K562 (cell line): ENCODE data around the gene TJP3.

Experiments
- CTCF ChIP-seq, 3 experiments: IDR thresholded peaks in 2 of 3; conservative IDR thresholded peaks in 1 of 3; 2 replicates each; pipeline ENCODE4 v1.5.1; 2011 to 2012; ENCODE audit warnings: low read length in 3 of 3, mild to moderate bottlenecking in 3 of 3, control low read depth in 2 of 3, improper control_type of control experiment in 1 of 3, inconsistent platforms in 1 of 3, low read depth in 1 of 3, mixed read lengths in 1 of 3, moderate library complexity in 1 of 3; ENCODE audit not compliant: insufficient read depth in 2 of 3
- ELF4 ChIP-seq: fragments of 450-650 bp; formaldehyde crosslinking; IDR thresholded peaks from 2 replicates; pipeline ENCODE4 v1.4.0; 2022; ENCODE audit warnings: missing genetic modification characterization
- EZH2 ChIP-seq: IDR thresholded peaks from 2 replicates; pipeline ENCODE4 v1.6.1; 2012; ENCODE audit warnings: low read depth, mild to moderate bottlenecking, inconsistent platforms, low read length, borderline replicate concordance
- RFX1 ChIP-seq: fragments of 450-650 bp; IDR thresholded peaks from 2 replicates; pipeline ENCODE4 v1.6.1; 2016; ENCODE audit warnings: mild to moderate bottlenecking, moderate library complexity
- SAP30 ChIP-seq: fragments of 200-600 bp; sonication (generic); IDR thresholded peaks from 2 replicates; pipeline ENCODE4 v1.6.1; 2012; ENCODE audit warnings: borderline replicate concordance, low read depth, mild to moderate bottlenecking, moderate library complexity, low read length, control low read depth, inconsistent platforms; ENCODE audit not compliant: insufficient read depth, poor library complexity, severe bottlenecking
- TCF7L2 ChIP-seq: fragments of 150-350 bp; IDR thresholded peaks from 2 replicates; pipeline ENCODE4 v1.6.1; 2016; ENCODE audit warnings: low read depth, mild to moderate bottlenecking, low read length, moderate library complexity
- ZBTB33 ChIP-seq: sonication (generic); formaldehyde crosslinking; IDR thresholded peaks from 2 replicates; pipeline ENCODE4 v1.8.1; 2023; ENCODE audit warnings: mild to moderate bottlenecking, missing genetic modification reagents
- ZNF717 ChIP-seq: fragments of 250-450 bp; sonication (Bioruptor Pico); IDR thresholded peaks from 2 replicates; pipeline ENCODE4 v1.5.0; 2021

- TF ChIP-seq ZBTB33 (CRISPR knock-in tag) (no peak), RFX1 (no peak), ZNF717 (CRISPR knock-in tag) (no peak), CTCF (IDR thresholded peaks at IDR 0.05 in 2 of 3, conservative IDR thresholded peaks at IDR 0.05 in 1 of 3; ENCODE audit: insufficient read depth in 2 of 3, low read depth in 1 of 3, low read length in 3 of 3) (no peak), SAP30 (no peak), ELF4 (CRISPR knock-in tag) (no peak), EZH2 (no peak), TCF7L2 (no peak)
These were observed 83.9 kb downstream of the TJP3 start for GRCh38 chr19:3792114-3792513.
